HepG2 (cell line): ENCODE results near the gene CARD16. TPM values are rescaled to one million over a fixed set of nuclear protein-coding genes. Genes with fewer than 3 reads are reported as not detected.

ENCODE experiments used
- ARID2 ChIP-seq: sonication (generic); formaldehyde crosslinking; IDR thresholded peaks from 2 replicates; pipeline ENCODE4 v1.8.1; 2022; ENCODE audit warnings: mild to moderate bottlenecking, missing genetic modification reagents, borderline replicate concordance
- BCL6 ChIP-seq: IDR thresholded peaks from 2 replicates; pipeline ENCODE4 v1.6.1; 2016; ENCODE audit warnings: missing genetic modification reagents, missing compliant biosample characterization
- ELF3 ChIP-seq: IDR thresholded peaks from 2 replicates; pipeline ENCODE4 v1.6.1; 2016; ENCODE audit warnings: missing genetic modification reagents, missing compliant biosample characterization
- HIC2 ChIP-seq: sonication (generic); formaldehyde crosslinking; IDR thresholded peaks from 2 replicates; pipeline ENCODE4 v1.9.0; 2022; ENCODE audit warnings: low read depth, missing genetic modification reagents
- KDM6A ChIP-seq: IDR thresholded peaks from 2 replicates; pipeline ENCODE4 v1.6.1; 2016; ENCODE audit warnings: low read depth
- KLF6 ChIP-seq: IDR thresholded peaks from 2 replicates; pipeline ENCODE4 v1.8.0; 2016; ENCODE audit warnings: missing biosample characterization, missing genetic modification reagents
- MZF1 ChIP-seq: sonication (generic); formaldehyde crosslinking; IDR thresholded peaks from 2 replicates; pipeline ENCODE4 v1.8.1; 2023; ENCODE audit warnings: mild to moderate bottlenecking, missing genetic modification reagents, borderline replicate concordance
- SOX5 ChIP-seq: IDR thresholded peaks from 2 replicates; pipeline ENCODE4 v1.6.1; 2016; ENCODE audit warnings: borderline replicate concordance
- SOX6 ChIP-seq, 2 experiments: fragments of 450-650 bp in 1 of 2; sonication (generic) in 1 of 2; formaldehyde crosslinking in 1 of 2; IDR thresholded peaks; 2 replicates each; pipeline versions ENCODE4 v1.4.0 to v1.6.1; 2017 to 2020; ENCODE audit warnings: antibody characterized with exemption in 1 of 2, mild to moderate bottlenecking in 1 of 2, missing genetic modification reagents in 1 of 2
- USF2 ChIP-seq, 2 experiments: sonication (generic) in 1 of 2; formaldehyde crosslinking in 1 of 2; IDR thresholded peaks; 2 replicates each; pipeline versions ENCODE4 v1.5.1 to v1.6.1; 2011 to 2020; ENCODE audit warnings: borderline replicate concordance in 1 of 2, low read depth in 1 of 2, low read length in 1 of 2, mild to moderate bottlenecking in 1 of 2, missing genetic modification reagents in 1 of 2, moderate library complexity in 1 of 2
- ZMYM4 ChIP-seq: sonication (generic); formaldehyde crosslinking; IDR thresholded peaks from 2 replicates; pipeline ENCODE4 v1.8.1; 2023; ENCODE audit warnings: mild to moderate bottlenecking, missing genetic modification reagents
- ZNF17 ChIP-seq: sonication (generic); formaldehyde crosslinking; IDR thresholded peaks from 2 replicates; pipeline ENCODE4 v1.5.0; 2020; ENCODE audit warnings: mild to moderate bottlenecking, missing genetic modification reagents
- ZNF44 ChIP-seq: sonication (generic); formaldehyde crosslinking; IDR thresholded peaks from 2 replicates; pipeline ENCODE4 v1.5.1; 2020; ENCODE audit warnings: mild to moderate bottlenecking, missing genetic modification reagents
- ZNF878 ChIP-seq: sonication (generic); formaldehyde crosslinking; IDR thresholded peaks from 2 replicates; pipeline ENCODE4 v1.8.1; 2023; ENCODE audit warnings: mild to moderate bottlenecking, missing genetic modification reagents, moderate library complexity
- polyA plus RNA-seq, 8 experiments: library from polyadenylated mRNA; depleted of rRNA in 3 of 8; stranded (reverse) in 7 of 8; unstranded in 1 of 8; fragments of >200 nt; fragmentation: Illumina TruSeq in 4 of 8; extraction: Trizol in 4 of 8; gene quantifications; 2 replicates each; pipeline versions ENCODE4 v1.2.1 to v1.2.3, GENCODE V29; 2011 to 2016; ENCODE audit warnings: low read depth in 4 of 8, missing spikeins in 1 of 8, mixed read lengths in 1 of 8; ENCODE audit not compliant: insufficient read depth in 1 of 8
- total RNA-seq, 5 experiments: library from RNA; depleted of rRNA; stranded (reverse); fragments of >200 nt; fragmentation: Illumina TruSeq; extraction: Trizol; gene quantifications; 2 replicates each; pipeline ENCODE4 v1.2.3, GENCODE V29; 2016; ENCODE audit warnings: low read depth in 1 of 5
- TF ChIP-seq, protein P1 (sequence below): sonication (generic); formaldehyde crosslinking; conservative IDR thresholded peaks from 2 replicates; pipeline ENCODE4 v1.4.0; 2020; ENCODE audit warnings: mild to moderate bottlenecking, missing genetic modification reagents, moderate library complexity
- TF ChIP-seq, protein P2 (sequence below): IDR thresholded peaks from 2 replicates; pipeline ENCODE4 v1.4.0; 2020; ENCODE audit warnings: mild to moderate bottlenecking, missing genetic modification reagents

CARD16 gene
- total and polyA plus RNA-seq, 2 of the 13 experiments (the other 11 are each of a cell fraction or from before 2014, with no cell fraction given), result 0.34 TPM; not detected in 1

DNA sequence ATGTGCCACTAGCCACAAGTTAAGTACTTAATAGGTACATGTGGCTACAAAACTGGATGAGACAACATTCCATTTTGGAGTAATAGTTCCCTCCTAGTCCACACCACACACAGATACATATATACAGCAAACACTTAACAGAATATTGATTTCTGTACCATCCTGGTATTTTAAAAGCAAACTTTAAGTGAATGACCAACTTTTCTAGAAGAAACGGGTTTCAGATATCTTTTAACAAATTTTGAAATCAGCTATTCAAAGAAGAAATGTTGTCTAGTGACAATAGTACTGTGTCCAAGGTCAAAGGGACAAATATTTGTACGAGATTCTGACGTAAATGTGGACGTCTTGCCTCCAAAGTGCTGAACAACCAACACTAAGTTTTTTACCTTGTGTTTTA lies 12.3 kb upstream of the CARD16 start (continued):
- no peak for TF ChIP-seq MZF1 (CRISPR knock-in tag)
- 0 out of 2 replicates have a peak, but pooled peaks have one; percentile 18 for TF ChIP-seq KDM6A (CRISPR knock-in tag)
- TF ChIP-seq HIC2 (CRISPR knock-in tag), result no peak
- TF ChIP-seq, protein P1, sequence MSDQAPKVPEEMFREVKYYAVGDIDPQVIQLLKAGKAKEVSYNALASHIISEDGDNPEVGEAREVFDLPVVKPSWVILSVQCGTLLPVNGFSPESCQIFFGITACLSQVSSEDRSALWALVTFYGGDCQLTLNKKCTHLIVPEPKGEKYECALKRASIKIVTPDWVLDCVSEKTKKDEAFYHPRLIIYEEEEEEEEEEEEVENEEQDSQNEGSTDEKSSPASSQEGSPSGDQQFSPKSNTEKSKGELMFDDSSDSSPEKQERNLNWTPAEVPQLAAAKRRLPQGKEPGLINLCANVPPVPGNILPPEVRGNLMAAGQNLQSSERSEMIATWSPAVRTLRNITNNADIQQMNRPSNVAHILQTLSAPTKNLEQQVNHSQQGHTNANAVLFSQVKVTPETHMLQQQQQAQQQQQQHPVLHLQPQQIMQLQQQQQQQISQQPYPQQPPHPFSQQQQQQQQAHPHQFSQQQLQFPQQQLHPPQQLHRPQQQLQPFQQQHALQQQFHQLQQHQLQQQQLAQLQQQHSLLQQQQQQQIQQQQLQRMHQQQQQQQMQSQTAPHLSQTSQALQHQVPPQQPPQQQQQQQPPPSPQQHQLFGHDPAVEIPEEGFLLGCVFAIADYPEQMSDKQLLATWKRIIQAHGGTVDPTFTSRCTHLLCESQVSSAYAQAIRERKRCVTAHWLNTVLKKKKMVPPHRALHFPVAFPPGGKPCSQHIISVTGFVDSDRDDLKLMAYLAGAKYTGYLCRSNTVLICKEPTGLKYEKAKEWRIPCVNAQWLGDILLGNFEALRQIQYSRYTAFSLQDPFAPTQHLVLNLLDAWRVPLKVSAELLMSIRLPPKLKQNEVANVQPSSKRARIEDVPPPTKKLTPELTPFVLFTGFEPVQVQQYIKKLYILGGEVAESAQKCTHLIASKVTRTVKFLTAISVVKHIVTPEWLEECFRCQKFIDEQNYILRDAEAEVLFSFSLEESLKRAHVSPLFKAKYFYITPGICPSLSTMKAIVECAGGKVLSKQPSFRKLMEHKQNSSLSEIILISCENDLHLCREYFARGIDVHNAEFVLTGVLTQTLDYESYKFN (CRISPR knock-in tag), result peak; percentile 76
- TF ChIP-seq ZNF878 (CRISPR knock-in tag), result no peak
- no peak for TF ChIP-seq ZNF44 (CRISPR knock-in tag)
- TF ChIP-seq SOX6 (IDR thresholded peaks at IDR 0.05), result no peak
- TF ChIP-seq SOX6 (CRISPR knock-in tag; IDR thresholded peaks at IDR 0.05), result peak; percentile 80
- TF ChIP-seq, protein P2, sequence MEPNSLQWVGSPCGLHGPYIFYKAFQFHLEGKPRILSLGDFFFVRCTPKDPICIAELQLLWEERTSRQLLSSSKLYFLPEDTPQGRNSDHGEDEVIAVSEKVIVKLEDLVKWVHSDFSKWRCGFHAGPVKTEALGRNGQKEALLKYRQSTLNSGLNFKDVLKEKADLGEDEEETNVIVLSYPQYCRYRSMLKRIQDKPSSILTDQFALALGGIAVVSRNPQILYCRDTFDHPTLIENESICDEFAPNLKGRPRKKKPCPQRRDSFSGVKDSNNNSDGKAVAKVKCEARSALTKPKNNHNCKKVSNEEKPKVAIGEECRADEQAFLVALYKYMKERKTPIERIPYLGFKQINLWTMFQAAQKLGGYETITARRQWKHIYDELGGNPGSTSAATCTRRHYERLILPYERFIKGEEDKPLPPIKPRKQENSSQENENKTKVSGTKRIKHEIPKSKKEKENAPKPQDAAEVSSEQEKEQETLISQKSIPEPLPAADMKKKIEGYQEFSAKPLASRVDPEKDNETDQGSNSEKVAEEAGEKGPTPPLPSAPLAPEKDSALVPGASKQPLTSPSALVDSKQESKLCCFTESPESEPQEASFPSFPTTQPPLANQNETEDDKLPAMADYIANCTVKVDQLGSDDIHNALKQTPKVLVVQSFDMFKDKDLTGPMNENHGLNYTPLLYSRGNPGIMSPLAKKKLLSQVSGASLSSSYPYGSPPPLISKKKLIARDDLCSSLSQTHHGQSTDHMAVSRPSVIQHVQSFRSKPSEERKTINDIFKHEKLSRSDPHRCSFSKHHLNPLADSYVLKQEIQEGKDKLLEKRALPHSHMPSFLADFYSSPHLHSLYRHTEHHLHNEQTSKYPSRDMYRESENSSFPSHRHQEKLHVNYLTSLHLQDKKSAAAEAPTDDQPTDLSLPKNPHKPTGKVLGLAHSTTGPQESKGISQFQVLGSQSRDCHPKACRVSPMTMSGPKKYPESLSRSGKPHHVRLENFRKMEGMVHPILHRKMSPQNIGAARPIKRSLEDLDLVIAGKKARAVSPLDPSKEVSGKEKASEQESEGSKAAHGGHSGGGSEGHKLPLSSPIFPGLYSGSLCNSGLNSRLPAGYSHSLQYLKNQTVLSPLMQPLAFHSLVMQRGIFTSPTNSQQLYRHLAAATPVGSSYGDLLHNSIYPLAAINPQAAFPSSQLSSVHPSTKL, result peak; percentile 82
- TF ChIP-seq ARID2 (CRISPR knock-in tag), result no peak
- TF ChIP-seq KLF6 (CRISPR knock-in tag), result no peak
- peak; percentile 6; the same call in 1 of the 2 replicates for TF ChIP-seq ELF3
- TF ChIP-seq SOX5 (CRISPR knock-in tag), result peak; percentile 56; the same call in 1 of the 2 replicates
- TF ChIP-seq ZNF17 (CRISPR knock-in tag), result no peak
- peak; percentile 67; the same call in 1 of the 2 replicates for TF ChIP-seq BCL6
- TF ChIP-seq USF2 (IDR thresholded peaks at IDR 0.05; ENCODE audit: low read depth, low read length), result no peak
- no peak for TF ChIP-seq USF2 (CRISPR knock-in tag; IDR thresholded peaks at IDR 0.05; ENCODE audit: borderline replicate concordance)
- TF ChIP-seq ZMYM4 (CRISPR knock-in tag), result peak; percentile 53; the same call in 1 of the 2 replicates
